Measurements from ENCODE around the gene DDX24. TPM values are rescaled to one million over a fixed set of nuclear protein-coding genes. Genes with fewer than 3 reads are reported as not detected.
A peak's percentile ranks its signal among the peaks of the same experiment; 100 is the strongest.

The DDX24 gene
- total RNA-seq, 1 donor from 2014 or later: 163 TPM

DNA sequence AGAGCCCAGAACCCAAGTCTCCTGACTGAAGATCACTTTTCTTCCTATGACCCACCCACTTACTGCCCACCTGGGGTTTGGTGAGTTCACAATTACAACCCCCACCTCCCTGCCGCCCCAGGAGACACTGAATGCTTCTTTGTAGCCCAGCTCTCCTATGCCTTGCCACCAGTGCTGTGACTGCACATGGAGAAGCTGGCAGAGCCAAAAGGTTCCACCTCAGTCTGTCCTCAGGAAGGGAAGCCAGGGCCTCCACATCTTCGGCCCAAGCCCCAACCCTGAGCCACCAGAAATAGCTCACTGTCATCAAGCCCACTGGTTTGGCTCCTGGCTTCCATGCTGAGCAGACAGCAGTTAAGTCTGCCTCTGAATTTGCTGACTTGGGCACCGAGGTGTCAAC lies 29.2 kb downstream of the DDX24 start:
- Histone ChIP-seq H3K4me3 (no peak overlapping the region), H3K27ac (no peak overlapping the region), H3K9me3 (no peaks in the 10 kb centered on the region), H3K27me3 (ENCODE audit: low read depth) (no peaks in the 10 kb centered on the region), H3K4me1 (no peaks in the 10 kb centered on the region), H3K36me3 (peaks cover 99% of the 10 kb centered on the region)
- ATAC-seq: no peak
- intact Hi-C loops (cut with DNase I): no loop called here
- TF ChIP-seq, protein P1, sequence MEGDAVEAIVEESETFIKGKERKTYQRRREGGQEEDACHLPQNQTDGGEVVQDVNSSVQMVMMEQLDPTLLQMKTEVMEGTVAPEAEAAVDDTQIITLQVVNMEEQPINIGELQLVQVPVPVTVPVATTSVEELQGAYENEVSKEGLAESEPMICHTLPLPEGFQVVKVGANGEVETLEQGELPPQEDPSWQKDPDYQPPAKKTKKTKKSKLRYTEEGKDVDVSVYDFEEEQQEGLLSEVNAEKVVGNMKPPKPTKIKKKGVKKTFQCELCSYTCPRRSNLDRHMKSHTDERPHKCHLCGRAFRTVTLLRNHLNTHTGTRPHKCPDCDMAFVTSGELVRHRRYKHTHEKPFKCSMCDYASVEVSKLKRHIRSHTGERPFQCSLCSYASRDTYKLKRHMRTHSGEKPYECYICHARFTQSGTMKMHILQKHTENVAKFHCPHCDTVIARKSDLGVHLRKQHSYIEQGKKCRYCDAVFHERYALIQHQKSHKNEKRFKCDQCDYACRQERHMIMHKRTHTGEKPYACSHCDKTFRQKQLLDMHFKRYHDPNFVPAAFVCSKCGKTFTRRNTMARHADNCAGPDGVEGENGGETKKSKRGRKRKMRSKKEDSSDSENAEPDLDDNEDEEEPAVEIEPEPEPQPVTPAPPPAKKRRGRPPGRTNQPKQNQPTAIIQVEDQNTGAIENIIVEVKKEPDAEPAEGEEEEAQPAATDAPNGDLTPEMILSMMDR (IDR thresholded peaks at IDR 0.05): no peak
- no peak for DNase-seq

GRCh38 chr14:94051115-94051514 lies 29.9 kb downstream of the DDX24 start:
- intact Hi-C loops (cut with DNase I): no loop called here
- Histone ChIP-seq H3K27me3 (ENCODE audit: low read depth) (no peaks in the 10 kb centered on the region), H3K27ac (no peak overlapping the region), H3K4me3 (no peak overlapping the region), H3K4me1 (no peaks in the 10 kb centered on the region), H3K36me3 (peaks cover 99% of the 10 kb centered on the region), H3K9me3 (no peaks in the 10 kb centered on the region)
- DNase-seq (no peak), ATAC-seq (no peak)
- TF ChIP-seq, protein P1 (IDR thresholded peaks at IDR 0.05): peak; percentile 16

GRCh38 chr14:94050231-94050880 lies 30.6 kb downstream of the DDX24 start:
- peaks cover 99% of the 10 kb centered on the region for H3K36me3 ChIP-seq
- ATAC-seq: peak; percentile 41 to 71
- peak; percentile 58 for DNase-seq

DNA sequence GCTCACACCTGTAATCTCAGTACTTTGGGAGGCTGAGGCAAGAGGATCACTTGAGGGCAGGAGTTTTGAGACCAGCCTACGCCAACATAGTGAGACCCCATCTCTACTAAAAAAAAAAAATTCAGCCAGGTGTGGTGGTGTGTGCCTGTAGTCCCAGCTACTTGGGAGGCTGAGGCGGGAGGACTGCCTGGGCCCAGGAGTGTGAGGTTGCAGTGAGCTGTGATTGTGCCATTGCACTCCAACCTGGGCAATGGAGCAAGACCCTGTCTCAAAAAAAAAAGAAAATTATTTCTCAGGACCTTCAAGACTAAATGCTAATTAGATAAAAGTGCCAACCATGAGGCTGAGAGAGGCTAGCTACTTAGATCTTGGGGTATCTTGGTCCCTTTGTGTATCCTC lies 31.4 kb downstream of the DDX24 start:
- TF ChIP-seq, protein P1 (IDR thresholded peaks at IDR 0.05): no peak
- H3K9me3 ChIP-seq: no peaks in the 10 kb centered on the region
- ATAC-seq (no peak), DNase-seq (no peak)
- H3K4me3 ChIP-seq: no peak overlapping the region
- peaks cover 99% of the 10 kb centered on the region for H3K36me3 ChIP-seq
- intact Hi-C loops (cut with DNase I): no loop called here
- H3K27ac ChIP-seq: no peak overlapping the region
- no peaks in the 10 kb centered on the region for H3K4me1 ChIP-seq
- no peaks in the 10 kb centered on the region for H3K27me3 ChIP-seq (ENCODE audit: low read depth)

More at GRCh38 chr14:94050231-94050880, 30.6 kb downstream of the DDX24 start:
- H3K9me3 ChIP-seq: no peaks in the 10 kb centered on the region
- H3K27ac ChIP-seq: no peak overlapping the region
- H3K4me3 ChIP-seq: no peak overlapping the region
- no peaks in the 10 kb centered on the region for H3K4me1 ChIP-seq
- TF ChIP-seq, protein P1 (IDR thresholded peaks at IDR 0.05): no peak
- intact Hi-C loops (cut with DNase I): no loop called here
- no peaks in the 10 kb centered on the region for H3K27me3 ChIP-seq (ENCODE audit: low read depth)

GRCh38 chr14:94048691-94049624 lies 32.0 kb downstream of the DDX24 start:
- Histone ChIP-seq H3K4me1 (no peaks in the 10 kb centered on the region), H3K27ac (no peak overlapping the region), H3K27me3 (ENCODE audit: low read depth) (no peaks in the 10 kb centered on the region), H3K36me3 (peaks cover 94% of the 10 kb centered on the region), H3K4me3 (no peak overlapping the region), H3K9me3 (no peaks in the 10 kb centered on the region)
- ATAC-seq (no peak), DNase-seq (no peak)
- intact Hi-C loops (cut with DNase I): no loop called here
- TF ChIP-seq, protein P1 (IDR thresholded peaks at IDR 0.05): no peak
